Ascending aorta (tissue), 2 donors: ENCODE data around the gene PRKAG2. TPM values are rescaled to one million over a fixed set of nuclear protein-coding genes. Genes with fewer than 3 reads are reported as not detected.

Experiments
- DNase-seq, 2 donors: peaks; one replicate each; pipeline ENCODE4 v3.0.0-alpha.2; 2019; ENCODE audit warnings: low spot score in 2 of 2
- H3K27ac ChIP-seq, 2 donors: fragments of 200-600 bp; sonication (generic); one replicate each; pipeline ENCODE4 v1.5.1; 2016 to 2017; ENCODE audit warnings: mild to moderate bottlenecking in 1 of 2
- H3K27me3 ChIP-seq: fragments of 200-600 bp; sonication (generic); one replicate; pipeline ENCODE4 v1.5.1; 2017
- H3K36me3 ChIP-seq, 2 donors: fragments of 200-600 bp; sonication (generic); one replicate each; pipeline ENCODE4 v1.5.1; 2016
- H3K4me1 ChIP-seq, 2 donors: fragments of 200-600 bp; sonication (generic); one replicate each; pipeline ENCODE4 v1.5.1; 2016 to 2017; ENCODE audit warnings: mild to moderate bottlenecking in 1 of 2
- H3K4me3 ChIP-seq, 2 donors: fragments of 200-600 bp; sonication (generic); one replicate each; pipeline ENCODE4 v1.5.1; 2016 to 2017; ENCODE audit warnings: mild to moderate bottlenecking in 1 of 2
- H3K9me3 ChIP-seq, 2 donors: fragments of 200-600 bp; sonication (generic); one replicate each; pipeline ENCODE4 v1.5.1; 2016
- intact Hi-C: fragments of 100-400 bp; cut with DNase I; formaldehyde crosslinking; loops from one replicate; pipeline ENCODE4 v1.15.1; 2023
- total RNA-seq: library from RNA; depleted of rRNA; stranded (reverse); fragments of >200 nt; gene quantifications from one replicate; pipeline ENCODE4 v1.1.0, GENCODE V29; 2016
- TF ChIP-seq, protein P1 (sequence below), 3 experiments: fragments of 200-600 bp in 2 of 3; fragments of 450-650 bp in 1 of 3; sonication (generic) in 2 of 3; IDR thresholded peaks; one replicate each; pipeline ENCODE4 v1.5.1; 2016 to 2019; ENCODE audit warnings: antibody characterized with exemption in 3 of 3, mild to moderate bottlenecking in 1 of 3, moderate library complexity in 1 of 3

PRKAG2 gene
- total RNA-seq, 1 donor from 2014 or later = 26.7 TPM

DNA sequence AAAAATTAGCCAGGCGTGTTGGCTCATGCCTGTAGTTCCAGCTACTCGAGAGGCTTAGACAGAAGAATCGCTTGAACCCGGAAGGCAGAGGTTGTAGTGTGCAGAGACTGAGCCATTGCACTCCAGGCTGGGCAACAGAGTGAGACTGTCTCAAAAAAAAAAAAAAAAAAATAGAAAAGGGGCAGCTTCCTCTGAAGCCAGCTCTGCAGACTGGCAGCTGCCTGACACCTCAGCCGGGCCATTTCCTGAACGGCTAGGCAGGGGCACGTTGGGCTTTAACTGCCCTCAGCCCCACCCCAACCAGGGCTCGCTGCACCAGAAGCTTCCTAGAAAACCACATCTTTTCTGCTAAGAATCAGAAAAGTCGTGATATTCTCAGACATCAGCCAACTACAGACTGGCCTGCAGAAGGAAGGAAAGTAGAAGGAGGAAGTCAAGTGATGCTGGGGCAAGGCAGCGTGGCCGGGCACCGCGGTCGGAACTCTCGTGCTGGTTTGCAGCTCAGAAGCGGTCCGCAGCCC lies 38.0 kb downstream of the PRKAG2 start:
- intact Hi-C loops = no loop called here
- Histone ChIP-seq H3K9me3 (no peaks in the 10 kb centered on the region), H3K4me1 (peaks cover 0 to 2% of the 10 kb centered on the region in 2 donors), H3K4me3 (no peak overlapping the region), H3K27me3 (no peaks in the 10 kb centered on the region), H3K36me3 (no peaks in the 10 kb centered on the region), H3K27ac (no peak overlapping the region)
- no peak for DNase-seq
- TF ChIP-seq, protein P1, sequence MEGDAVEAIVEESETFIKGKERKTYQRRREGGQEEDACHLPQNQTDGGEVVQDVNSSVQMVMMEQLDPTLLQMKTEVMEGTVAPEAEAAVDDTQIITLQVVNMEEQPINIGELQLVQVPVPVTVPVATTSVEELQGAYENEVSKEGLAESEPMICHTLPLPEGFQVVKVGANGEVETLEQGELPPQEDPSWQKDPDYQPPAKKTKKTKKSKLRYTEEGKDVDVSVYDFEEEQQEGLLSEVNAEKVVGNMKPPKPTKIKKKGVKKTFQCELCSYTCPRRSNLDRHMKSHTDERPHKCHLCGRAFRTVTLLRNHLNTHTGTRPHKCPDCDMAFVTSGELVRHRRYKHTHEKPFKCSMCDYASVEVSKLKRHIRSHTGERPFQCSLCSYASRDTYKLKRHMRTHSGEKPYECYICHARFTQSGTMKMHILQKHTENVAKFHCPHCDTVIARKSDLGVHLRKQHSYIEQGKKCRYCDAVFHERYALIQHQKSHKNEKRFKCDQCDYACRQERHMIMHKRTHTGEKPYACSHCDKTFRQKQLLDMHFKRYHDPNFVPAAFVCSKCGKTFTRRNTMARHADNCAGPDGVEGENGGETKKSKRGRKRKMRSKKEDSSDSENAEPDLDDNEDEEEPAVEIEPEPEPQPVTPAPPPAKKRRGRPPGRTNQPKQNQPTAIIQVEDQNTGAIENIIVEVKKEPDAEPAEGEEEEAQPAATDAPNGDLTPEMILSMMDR (IDR thresholded peaks at IDR 0.05) = no peak

DNA sequence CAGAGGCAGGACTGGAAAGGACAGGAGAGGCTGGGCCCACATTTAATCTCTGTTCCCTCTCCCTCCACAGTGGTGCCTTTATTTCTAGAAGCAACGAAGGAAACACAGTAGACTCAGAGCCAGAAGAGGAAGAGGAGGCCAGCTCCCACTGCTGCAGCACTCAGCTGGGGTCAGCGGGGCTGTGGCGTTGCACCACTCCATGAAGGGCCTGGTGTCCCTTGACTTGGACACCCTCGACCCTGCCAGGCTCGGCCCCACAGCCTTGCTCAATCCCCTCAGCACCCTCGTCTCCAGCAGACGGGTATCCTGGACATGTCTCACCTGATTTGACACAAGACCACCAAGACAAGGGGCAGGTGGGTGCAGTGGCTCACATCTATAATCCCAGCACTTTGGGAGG lies 38.8 kb downstream of the PRKAG2 start:
- intact Hi-C loops = no loop called here
- H3K4me1 ChIP-seq = no peaks in the 10 kb centered on the region
- TF ChIP-seq, protein P1 (IDR thresholded peaks at IDR 0.05) = no peak
- no peak overlapping the region for H3K27ac ChIP-seq
- H3K9me3 ChIP-seq = no peaks in the 10 kb centered on the region
- H3K36me3 ChIP-seq = no peaks in the 10 kb centered on the region
- H3K4me3 ChIP-seq = no peak overlapping the region
- DNase-seq = no peak
- H3K27me3 ChIP-seq = no peaks in the 10 kb centered on the region

DNA sequence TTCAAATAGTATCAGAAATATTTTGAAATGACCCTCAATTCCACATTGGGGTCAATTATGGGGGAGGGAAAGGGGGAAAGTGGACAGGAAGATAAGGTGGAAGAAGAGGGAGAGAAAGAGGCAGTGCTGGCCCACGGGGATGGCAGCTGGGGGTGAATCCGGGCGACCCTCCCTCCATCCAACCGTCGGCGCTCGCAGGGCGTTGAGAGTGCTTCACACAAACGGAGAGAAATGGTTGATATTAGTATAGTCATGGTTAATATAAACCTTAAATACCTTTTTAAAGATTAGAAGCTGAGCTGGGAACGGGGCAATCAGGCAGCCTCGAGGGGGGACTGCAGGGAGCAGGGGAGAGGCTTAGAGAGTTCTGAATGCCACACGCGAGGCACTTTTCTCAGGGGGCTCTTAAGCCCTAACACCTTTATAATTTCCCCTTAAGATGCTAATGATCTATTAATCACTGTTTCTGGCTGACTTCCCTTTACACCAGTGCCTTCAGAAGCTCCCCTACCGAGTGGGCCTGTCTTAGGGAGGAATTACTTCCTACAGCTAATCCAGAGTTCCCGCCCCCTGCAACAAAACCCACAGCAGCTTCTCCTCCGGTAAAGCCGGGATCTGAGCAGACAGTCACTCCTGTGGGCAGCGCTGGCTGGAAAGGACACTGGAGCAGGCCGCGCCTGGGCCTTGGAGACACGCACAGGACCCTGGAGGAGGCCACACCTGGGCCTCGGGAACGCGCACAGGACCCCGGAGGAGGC lies 39.5 kb downstream of the PRKAG2 start:
- H3K9me3 ChIP-seq = no peaks in the 10 kb centered on the region
- no peak overlapping the region for H3K4me3 ChIP-seq
- intact Hi-C loops = no loop called here
- no peaks in the 10 kb centered on the region for H3K36me3 ChIP-seq
- H3K27ac ChIP-seq = no peak overlapping the region
- H3K27me3 ChIP-seq = no peaks in the 10 kb centered on the region
- no peak for DNase-seq
- no peaks in the 10 kb centered on the region for H3K4me1 ChIP-seq
- TF ChIP-seq, protein P1 (IDR thresholded peaks at IDR 0.05) = no peak

DNA sequence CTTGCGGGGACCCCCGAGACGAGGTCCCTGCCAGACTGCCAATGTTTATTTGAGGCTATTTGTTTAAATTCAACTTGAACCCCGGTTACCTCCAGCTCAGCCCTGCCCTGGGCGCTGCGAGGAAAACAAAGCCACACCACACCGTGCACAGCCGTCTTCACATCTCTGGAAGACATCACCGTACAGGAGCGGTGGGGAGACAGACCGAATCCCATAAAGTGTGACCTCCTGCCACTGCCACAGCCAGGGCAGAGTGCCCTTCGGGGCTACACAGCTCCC lies 40.0 kb downstream of the PRKAG2 start:
- DNase-seq = no peak
- Histone ChIP-seq H3K36me3 (no peaks in the 10 kb centered on the region), H3K27ac (no peak overlapping the region), H3K9me3 (no peaks in the 10 kb centered on the region), H3K27me3 (no peaks in the 10 kb centered on the region), H3K4me3 (no peak overlapping the region), H3K4me1 (no peaks in the 10 kb centered on the region)
- intact Hi-C loops = no loop called here
- TF ChIP-seq, protein P1 (IDR thresholded peaks at IDR 0.05) = no peak

DNA sequence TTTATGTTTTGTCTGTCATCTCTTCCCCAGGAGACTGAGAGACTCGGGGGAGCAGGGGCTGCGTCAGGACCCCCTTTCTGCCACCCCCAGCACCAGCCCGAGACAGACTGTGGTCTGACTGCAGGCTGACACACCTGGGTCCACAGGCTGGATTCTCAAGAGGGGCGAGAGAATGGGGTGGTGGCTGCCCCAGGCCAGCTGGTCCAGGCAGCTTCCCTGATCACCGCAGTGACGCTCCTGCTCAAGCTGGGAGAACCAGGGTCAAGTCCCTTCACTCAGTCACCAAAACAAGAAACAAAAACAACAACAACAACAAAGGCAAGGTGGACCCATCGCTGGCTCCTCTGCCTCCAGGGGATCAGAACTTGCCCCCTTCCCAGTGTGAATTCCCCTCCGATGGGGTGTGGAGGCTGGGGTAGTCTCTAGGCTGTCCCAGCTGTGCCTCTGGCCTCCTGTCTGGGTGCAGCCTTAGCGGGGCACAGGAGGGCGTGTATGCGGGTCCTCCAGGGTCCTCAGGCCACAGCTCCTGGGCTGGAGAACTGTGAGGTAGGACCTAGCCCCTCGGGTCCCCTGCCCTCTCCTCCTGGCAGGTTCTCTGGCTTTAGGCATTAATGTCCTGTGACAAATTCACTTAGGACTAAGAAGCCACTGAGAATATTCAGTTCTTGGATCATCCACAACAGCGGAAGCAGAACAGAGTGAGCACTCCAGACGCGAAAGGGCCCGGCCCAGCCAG lies 40.6 kb downstream of the PRKAG2 start:
- no peak for DNase-seq
- H3K4me3 ChIP-seq = no peak overlapping the region
- no peaks in the 10 kb centered on the region for H3K9me3 ChIP-seq
- H3K4me1 ChIP-seq = no peaks in the 10 kb centered on the region
- H3K27ac ChIP-seq = no peak overlapping the region
- H3K27me3 ChIP-seq = no peaks in the 10 kb centered on the region
- H3K36me3 ChIP-seq = no peaks in the 10 kb centered on the region
- TF ChIP-seq, protein P1 (IDR thresholded peaks at IDR 0.05) = no peak
- intact Hi-C loops = no loop called here
